OCI-LY7 (cell line): ENCODE results near the gene TLR9. TPM values are rescaled to one million over a fixed set of nuclear protein-coding genes. Genes with fewer than 3 reads are reported as not detected.

ENCODE experiments used
- BruUV-seq: library from RNA; stranded (reverse); fragments of 400-500 nt; replicated peaks from 2 replicates; lab custom pipeline; 2021; lab: Mats Ljungman, UMichigan
- CTCF ChIA-PET: fragments of 300-600 bp; sonication (Branson Sonifier 250); formaldehyde crosslinking; loops from one replicate; lab custom pipeline; 2022; ENCODE audit warnings: antibody characterized with exemption; ENCODE audit not compliant: unreplicated experiment; lab: Charles Lee
- POLR2A ChIA-PET: fragments of 300-600 bp; sonication (Branson Sonifier 250); formaldehyde crosslinking; loops from one replicate; lab custom pipeline; 2022; ENCODE audit warnings: antibody characterized with exemption; lab: Charles Lee
- DNase-seq: peaks from one replicate; pipeline ENCODE4 v3.0.0-alpha.2; 2015; ENCODE audit warnings: low spot score
- H2AFZ ChIP-seq: fragments of 200-600 bp; sonication (generic), shearing (Covaris generic); 2 replicates; pipeline ENCODE4 v1.6.1; 2014; ENCODE audit warnings: mild to moderate bottlenecking, antibody characterized with exemption, low read length, moderate library complexity
- H3K27ac ChIP-seq: fragments of 200-600 bp; sonication (generic); 2 replicates; pipeline ENCODE4 v1.5.1; 2014; ENCODE audit warnings: mixed run types, low read depth, mild to moderate bottlenecking, moderate library complexity, low read length, inconsistent platforms; ENCODE audit not compliant: poor library complexity, severe bottlenecking
- H3K36me3 ChIP-seq: fragments of 200-600 bp; sonication (generic); 2 replicates; pipeline ENCODE4 v1.6.1; 2014; ENCODE audit warnings: mild to moderate bottlenecking, antibody characterized with exemption, low read length, moderate library complexity, mixed read lengths; ENCODE audit not compliant: insufficient read depth
- H3K4me1 ChIP-seq: fragments of 200-600 bp; sonication (generic); 2 replicates; pipeline ENCODE4 v1.5.1; 2014; ENCODE audit warnings: mild to moderate bottlenecking, low read length; ENCODE audit not compliant: insufficient read depth, poor library complexity, severe bottlenecking
- H3K4me2 ChIP-seq: fragments of 200-600 bp; sonication (generic); 2 replicates; pipeline ENCODE4 v1.6.1; 2014; ENCODE audit warnings: mild to moderate bottlenecking, low read length
- H3K4me3 ChIP-seq: fragments of 200-600 bp; sonication (generic); 2 replicates; pipeline ENCODE4 v1.5.1; 2014; ENCODE audit warnings: mild to moderate bottlenecking, low read depth, low read length; ENCODE audit not compliant: poor library complexity, severe bottlenecking
- H3K79me2 ChIP-seq: fragments of 200-600 bp; sonication (generic); 2 replicates; pipeline ENCODE4 v1.6.1; 2016; ENCODE audit warnings: low read depth, mild to moderate bottlenecking, low read length, moderate library complexity, mixed read lengths; ENCODE audit not compliant: insufficient read depth
- H3K9me2 ChIP-seq: fragments of 200-600 bp; sonication (generic); 2 replicates; pipeline ENCODE4 v1.6.1; 2016; ENCODE audit warnings: mild to moderate bottlenecking, low read length, mixed read lengths; ENCODE audit not compliant: insufficient read depth
- H3K9me3 ChIP-seq: fragments of 200-600 bp; sonication (generic); 2 replicates; pipeline ENCODE4 v1.6.1; 2014; ENCODE audit warnings: mild to moderate bottlenecking, mixed run types, low read length, mixed read lengths
- H4K20me1 ChIP-seq: fragments of 200-600 bp; sonication (generic); 2 replicates; pipeline ENCODE4 v1.6.1; 2014; ENCODE audit warnings: mild to moderate bottlenecking, antibody characterized with exemption, low read length, moderate library complexity, mixed read lengths; ENCODE audit not compliant: insufficient read depth
- CTCF ChIP-seq: fragments of 200-600 bp; sonication (generic); conservative IDR thresholded peaks from 2 replicates; pipeline ENCODE4 v1.5.1; 2014; ENCODE audit warnings: mild to moderate bottlenecking, antibody characterized with exemption, low read length, moderate library complexity, mixed read lengths
- EZH2phosphoT487 ChIP-seq: fragments of 200-600 bp; sonication (generic); IDR thresholded peaks from 2 replicates; pipeline ENCODE4 v1.6.1; 2018; ENCODE audit warnings: low read depth, borderline replicate concordance, mild to moderate bottlenecking, mixed run types, antibody characterized with exemption, low read length, moderate library complexity, mixed read lengths
- intact Hi-C: fragments of 100-400 bp; cut with micrococcal nuclease; formaldehyde crosslinking; loops from one replicate; pipeline ENCODE4 v1.10.0; 2022; ENCODE audit not compliant: unreplicated experiment
- total RNA-seq, 2 experiments: library from RNA; depleted of rRNA in 1 of 2; stranded (reverse); fragments of >200 nt in 1 of 2; shearing (Covaris generic) in 1 of 2; gene quantifications; 2 replicates each; pipeline ENCODE4 v1.2.3, GENCODE V29; 2014 to 2022

TLR9 gene
- total RNA-seq, 2 experiments from 2014 or later = 1.7 to 9.0 TPM

- H3K27ac ChIP-seq = no peak overlapping the region
- no peak for DNase-seq
- TF ChIP-seq CTCF (no peak), EZH2phosphoT487 (no peak)
- H4K20me1 ChIP-seq = no peaks in the 10 kb centered on the region; the same call in 1 of the 2 replicates
- H3K79me2 ChIP-seq = peaks cover 2% of the 10 kb centered on the region; the same call in 1 of the 2 replicates
- intact Hi-C loops = no loop called here
- no peak overlapping the region for H3K4me3 ChIP-seq
- H3K36me3 ChIP-seq = peaks cover 81% of the 10 kb centered on the region
- peaks cover 10% of the 10 kb centered on the region for H3K4me1 ChIP-seq
- BruUV-seq = no TSS peak
- no peak overlapping the region for H2AFZ ChIP-seq
- no peaks in the 10 kb centered on the region for H3K9me3 ChIP-seq
- POLR2A ChIA-PET = interaction anchor here (0.7 to 2.2 kb wide), 3 partner anchors 9 to 97 kb away, joined by 3 to 8 read pairs (median 4); no protein-coding TSS in a partner anchor
- H3K4me2 ChIP-seq = no peak overlapping the region
- CTCF ChIA-PET = no interaction called here
- no peaks in the 10 kb centered on the region for H3K9me2 ChIP-seq
These were observed 7.0 kb downstream of the TLR9 start for GRCh38 chr3:52218454-52218853.

GRCh38 chr3:52218026-52218425 is 7.4 kb downstream of the TLR9 start:
- Histone ChIP-seq H3K27ac (no peak overlapping the region), H3K4me1 (peaks cover 10% of the 10 kb centered on the region), H3K4me3 (no peak overlapping the region), H4K20me1 (no peaks in the 10 kb centered on the region; the same call in 1 of the 2 replicates), H2AFZ (no peak overlapping the region), H3K36me3 (peaks cover 81% of the 10 kb centered on the region), H3K9me2 (no peaks in the 10 kb centered on the region), H3K79me2 (no peaks in the 10 kb centered on the region), H3K9me3 (no peaks in the 10 kb centered on the region), H3K4me2 (no peak overlapping the region)
- BruUV-seq = no TSS peak
- ChIA-PET CTCF (no interaction called here), POLR2A (interaction anchor here (0.7 kb wide), 2 partner anchors 44 to 98 kb away, joined by 3 to 4 read pairs; no protein-coding TSS in a partner anchor)
- intact Hi-C loops = no loop called here
- DNase-seq = no peak
- TF ChIP-seq EZH2phosphoT487 (no peak), CTCF (no peak)

- Histone ChIP-seq H3K4me2 (no peak overlapping the region), H2AFZ (no peak overlapping the region), H3K9me2 (no peaks in the 10 kb centered on the region), H3K79me2 (no peaks in the 10 kb centered on the region), H3K27ac (no peak overlapping the region), H4K20me1 (no peaks in the 10 kb centered on the region; the same call in 1 of the 2 replicates), H3K4me1 (peaks cover 10% of the 10 kb centered on the region), H3K4me3 (no peak overlapping the region), H3K36me3 (peaks cover 81% of the 10 kb centered on the region), H3K9me3 (no peaks in the 10 kb centered on the region)
- ChIA-PET POLR2A (interaction anchor here (0.7 kb wide), 1 partner anchor 98 kb away, joined by 3 read pairs; no protein-coding TSS in a partner anchor), CTCF (no interaction called here)
- TF ChIP-seq EZH2phosphoT487 (no peak), CTCF (no peak)
- no peak for DNase-seq
- intact Hi-C loops = no loop called here
- no TSS peak for BruUV-seq
These were observed 8.0 kb downstream of the TLR9 start for GRCh38 chr3:52217409-52217805.
